Fibroblast of lung (primary cell): ENCODE data around the gene BORCS8. TPM values are rescaled to one million over a fixed set of nuclear protein-coding genes. Genes with fewer than 3 reads are reported as not detected.

Source experiments
- DNase-seq, 2 donors: peaks; one replicate each; pipeline versions ENCODE4 v3.0.0 to v3.0.0-alpha.2; 2010; ENCODE audit warnings: low read depth in 2 of 2
- H2AFZ ChIP-seq: 2 replicates; pipeline ENCODE4 v1.5.1; 2012; ENCODE audit warnings: low read length, control low read depth, inconsistent platforms
- H3K27ac ChIP-seq: 2 replicates; pipeline ENCODE4 v1.5.1; 2011; ENCODE audit warnings: low read length, control low read depth; ENCODE audit not compliant: insufficient read depth
- H3K27me3 ChIP-seq: 2 replicates; pipeline ENCODE4 v1.5.1; 2011; ENCODE audit warnings: mild to moderate bottlenecking, low read length; ENCODE audit not compliant: control insufficient read depth, insufficient read depth
- H3K36me3 ChIP-seq: 2 replicates; pipeline ENCODE4 v1.5.1; 2011; ENCODE audit warnings: low read length; ENCODE audit not compliant: control insufficient read depth, insufficient read depth
- H3K4me1 ChIP-seq: 2 replicates; pipeline ENCODE4 v1.5.1; 2011; ENCODE audit warnings: low read length; ENCODE audit not compliant: control insufficient read depth, insufficient read depth; ENCODE audit errors: extremely low read depth
- H3K4me2 ChIP-seq: 2 replicates; pipeline ENCODE4 v1.5.1; 2011; ENCODE audit warnings: low read length, control low read depth; ENCODE audit not compliant: insufficient read depth; ENCODE audit errors: extremely low read depth
- H3K4me3 ChIP-seq, 4 experiments: fragments of 200-600 bp in 1 of 4; sonication (generic) in 1 of 4; replicated peaks in 1 of 4; 2 replicates each; pipeline ENCODE4 v1.5.1; 2011 to 2016; ENCODE audit warnings: low read length in 4 of 4, low read depth in 3 of 4, mild to moderate bottlenecking in 3 of 4, control low read depth in 2 of 4, inconsistent platforms in 1 of 4, mixed read lengths in 1 of 4; ENCODE audit not compliant: insufficient read depth in 1 of 4; ENCODE audit errors: control extremely low read depth in 1 of 4
- H3K79me2 ChIP-seq: 2 replicates; pipeline ENCODE4 v1.5.1; 2012; ENCODE audit warnings: mild to moderate bottlenecking, low read length, inconsistent platforms; ENCODE audit not compliant: control insufficient read depth, insufficient read depth
- H3K9ac ChIP-seq: 2 replicates; pipeline ENCODE4 v1.5.1; 2011; ENCODE audit warnings: mild to moderate bottlenecking, low read length, control low read depth; ENCODE audit not compliant: insufficient read depth
- H3K9me3 ChIP-seq: 2 replicates; pipeline ENCODE4 v1.5.1; 2012; ENCODE audit warnings: low read depth, low read length; ENCODE audit not compliant: control insufficient read depth, insufficient read depth
- H4K20me1 ChIP-seq: 2 replicates; pipeline ENCODE4 v1.5.1; 2011; ENCODE audit warnings: low read length; ENCODE audit not compliant: control insufficient read depth, insufficient read depth; ENCODE audit errors: extremely low read depth
- CTCF ChIP-seq, 2 donors: IDR thresholded peaks in 1 of 2; conservative IDR thresholded peaks in 1 of 2; 1 replicate in 1 of 2; 2 replicates in 1 of 2; pipeline ENCODE4 v1.5.1; 2011 to 2012; ENCODE audit warnings: low read length in 2 of 2, control low read depth in 1 of 2, inconsistent platforms in 1 of 2, low read depth in 1 of 2, mild to moderate bottlenecking in 1 of 2
- EZH2 ChIP-seq: IDR thresholded peaks from 2 replicates; pipeline ENCODE4 v1.5.1; 2012; ENCODE audit warnings: low read length, control low read depth, mild to moderate bottlenecking; ENCODE audit errors: missing control alignments
- polyA minus RNA-seq: library from RNA; depleted of rRNA, polyadenylated mRNA; stranded (reverse); fragments of >200 nt; gene quantifications from 2 replicates; pipeline ENCODE4 v1.2.3, GENCODE V29; 2011; ENCODE audit warnings: low replicate concordance
- polyA plus RNA-seq, 2 donors: library from polyadenylated mRNA; depleted of rRNA in 1 of 2; stranded (reverse) in 1 of 2; unstranded in 1 of 2; fragments of >200 nt; gene quantifications; 2 replicates each; pipeline ENCODE4 v1.2.1, GENCODE V29; 2011 to 2012; ENCODE audit warnings: missing spikeins in 1 of 2
- total RNA-seq: library from RNA; depleted of rRNA; stranded (reverse); fragments of >200 nt; gene quantifications from 2 replicates; pipeline ENCODE4 v1.2.1, GENCODE V29; 2014

The BORCS8 gene
- 8.7 and 13.9 TPM in 2 replicates for total RNA-seq
- polyA plus RNA-seq, result 10.7 and 16.8 TPM in 2 replicates
- 16.0 and 24.7 TPM in 2 replicates for polyA plus RNA-seq (2012)
- polyA minus RNA-seq, result 24.3 and 25.2 TPM in 2 replicates

GRCh38 chr19:19192078-19192882, at the start of gene BORCS8, which contains the start of gene RFXANK:
Gene BORCS8, minus strand, starts transcription at chr19:19192152. Its CDS starts 35 bp downstream, at chr19:19192117.
Gene RFXANK, plus strand, starts transcription at chr19:19192258. Its CDS starts 1,689 bp downstream, at chr19:19193947.
- H3K79me2 ChIP-seq, result peaks cover 33% of the 10 kb centered on the region
- peak within 1 kb of the TSS; percentile 93 for H3K4me2 ChIP-seq
- H3K9ac ChIP-seq, result peak within 1 kb of the TSS; percentile 82

GRCh38 chr19:19240476-19240875, 48.5 kb upstream of the BORCS8 start:
- Histone ChIP-seq H4K20me1 (no peaks in the 10 kb centered on the region), H3K4me2 (no peak overlapping the region), H3K4me3 (no peak overlapping the region), H3K27ac (no peak overlapping the region), H3K9me3 (no peaks in the 10 kb centered on the region), H3K4me1 (no peaks in the 10 kb centered on the region), H3K9ac (no peak overlapping the region), H2AFZ (no peak overlapping the region), H3K36me3 (no peaks in the 10 kb centered on the region), H3K27me3 (no peaks in the 10 kb centered on the region), H3K79me2 (no peaks in the 10 kb centered on the region)
- no peak for DNase-seq
- no peak for TF ChIP-seq EZH2
- no peak for TF ChIP-seq CTCF (conservative IDR thresholded peaks at IDR 0.05 in 1 of 2, IDR thresholded peaks at IDR 0.05 in 1 of 2; ENCODE audit: low read depth in 1 of 2, low read length in 2 of 2)

More at GRCh38 chr19:19192078-19192882, at the start of gene BORCS8, which contains the start of gene RFXANK:
- Histone ChIP-seq H3K4me1 (peaks cover 6% of the 10 kb centered on the region), H2AFZ (peak within 1 kb of the TSS; percentile 82), H3K27ac (peak within 1 kb of the TSS; percentile 91), H3K36me3 (peaks cover 5% of the 10 kb centered on the region), H4K20me1 (no peaks in the 10 kb centered on the region), H3K27me3 (no peaks in the 10 kb centered on the region), H3K4me3 (peak within 1 kb of the TSS; percentile 76 to 99 (median 89)), H3K9me3 (no peaks in the 10 kb centered on the region)
- no peak for TF ChIP-seq CTCF (conservative IDR thresholded peaks at IDR 0.05 in 1 of 2, IDR thresholded peaks at IDR 0.05 in 1 of 2; ENCODE audit: low read depth in 1 of 2, low read length in 2 of 2)
- no peak for TF ChIP-seq EZH2
- peak; percentile 98 to 99 for DNase-seq

GRCh38 chr19:19239675-19240074, 47.7 kb upstream of the BORCS8 start:
- H2AFZ ChIP-seq, result no peak overlapping the region
- no peaks in the 10 kb centered on the region for H3K79me2 ChIP-seq
- H3K4me1 ChIP-seq, result no peaks in the 10 kb centered on the region
- no peaks in the 10 kb centered on the region for H3K36me3 ChIP-seq
- TF ChIP-seq EZH2, result no peak
- no peak for TF ChIP-seq CTCF (conservative IDR thresholded peaks at IDR 0.05 in 1 of 2, IDR thresholded peaks at IDR 0.05 in 1 of 2; ENCODE audit: low read depth in 1 of 2, low read length in 2 of 2)
- no peak overlapping the region for H3K9ac ChIP-seq
- H3K9me3 ChIP-seq, result no peaks in the 10 kb centered on the region
- H4K20me1 ChIP-seq, result no peaks in the 10 kb centered on the region
- H3K27me3 ChIP-seq, result no peaks in the 10 kb centered on the region
- H3K27ac ChIP-seq, result no peak overlapping the region
- H3K4me3 ChIP-seq, result no peak overlapping the region
- DNase-seq, result no peak
- H3K4me2 ChIP-seq, result no peak overlapping the region
